Motor neuron (in vitro differentiated cells): ENCODE results near the gene KRTAP9-7. TPM values are rescaled to one million over a fixed set of nuclear protein-coding genes. Genes with fewer than 3 reads are reported as not detected.

Experiments used
- total RNA-seq, 8 experiments: library from RNA; unstranded; fragments of 300-600 nt; gene quantifications; 2 replicates each; pipeline versions ENCODE4 v1.2.3 to v1.2.4, GENCODE V29; 2022

KRTAP9-7 gene
- total RNA-seq, 8 experiments from 2014 or later, result 0.45 TPM; not detected in 7

Other genes starting within 250 kb of the KRTAP9-7 start
- gene KRTAP1-5, start 248.5 kb upstream of the KRTAP9-7 start, total RNA-seq, result not detected
- gene KRTAP1-4, start 245.5 kb upstream of the KRTAP9-7 start, total RNA-seq, result not detected
- gene KRTAP1-3, start 240.8 kb upstream of the KRTAP9-7 start, total RNA-seq, result under 1 TPM in 4 of 8 experiments, not detected in 4; 0.25 to 0.56 (median 0.46) TPM
- not detected for gene KRTAP1-1, start 234.2 kb upstream of the KRTAP9-7 start, total RNA-seq
- under 1 TPM in 1 of 8 experiments, not detected in 7; 0.71 TPM for gene KRTAP2-1, start 228.4 kb upstream of the KRTAP9-7 start, total RNA-seq
- gene KRTAP2-2, start 220.5 kb upstream of the KRTAP9-7 start, total RNA-seq, result not detected
- gene KRTAP2-3, start 215.6 kb upstream of the KRTAP9-7 start, total RNA-seq, result under 1 TPM in 1 of 8 experiments, not detected in 7; 0.33 TPM
- not detected for gene KRTAP2-4, start 209.8 kb upstream of the KRTAP9-7 start, total RNA-seq
- gene KRTAP4-7, start 191.5 kb upstream of the KRTAP9-7 start, total RNA-seq, result under 1 TPM in 1 of 8 experiments, not detected in 7; 0.52 TPM
- under 1 TPM in 2 of 8 experiments, not detected in 6; 0.25 to 0.33 TPM for gene KRTAP4-8, start 177.6 kb upstream of the KRTAP9-7 start, total RNA-seq
- gene KRTAP4-16, start 173.5 kb upstream of the KRTAP9-7 start, total RNA-seq, result under 1 TPM in 1 of 8 experiments, not detected in 7; 0.47 TPM
- gene KRTAP4-9, start 170.3 kb upstream of the KRTAP9-7 start, total RNA-seq, result under 1 TPM in 3 of 8 experiments, not detected in 5; 0.33 to 0.41 (median 0.38) TPM
- under 1 TPM in 2 of 8 experiments, not detected in 6; 0.18 to 0.38 TPM for gene KRTAP4-11, start 157.3 kb upstream of the KRTAP9-7 start, total RNA-seq
- under 1 TPM in 2 of 8 experiments, not detected in 6; 0.38 to 0.41 TPM for gene KRTAP4-12, start 151.5 kb upstream of the KRTAP9-7 start, total RNA-seq
- under 1 TPM in 2 of 8 experiments, not detected in 6; 0.17 to 0.47 TPM for gene KRTAP4-6, start 135.2 kb upstream of the KRTAP9-7 start, total RNA-seq
- not detected for gene KRTAP4-5, start 125.9 kb upstream of the KRTAP9-7 start, total RNA-seq
- gene KRTAP4-4, start 115.0 kb upstream of the KRTAP9-7 start, total RNA-seq, result under 1 TPM in 1 of 8 experiments, not detected in 7; 0.18 TPM
- not detected for gene KRTAP4-3, start 107.5 kb upstream of the KRTAP9-7 start, total RNA-seq
- gene KRTAP4-2, start 97.5 kb upstream of the KRTAP9-7 start, total RNA-seq, result not detected
- gene KRTAP4-1, start 90.8 kb upstream of the KRTAP9-7 start, total RNA-seq, result not detected
- not detected for gene KRTAP9-1, start 85.8 kb upstream of the KRTAP9-7 start, total RNA-seq
- under 1 TPM in 1 of 8 experiments, not detected in 7; 0.85 TPM for gene KRTAP9-2, start 49.0 kb upstream of the KRTAP9-7 start, total RNA-seq
- gene KRTAP9-3, start 43.2 kb upstream of the KRTAP9-7 start, total RNA-seq, result under 1 TPM in 1 of 8 experiments, not detected in 7; 0.21 TPM
- not detected for gene KRTAP9-8, start 37.7 kb upstream of the KRTAP9-7 start, total RNA-seq
- gene KRTAP9-4, start 26.0 kb upstream of the KRTAP9-7 start, total RNA-seq, result not detected
- under 1 TPM in 1 of 8 experiments, not detected in 7; 0.28 TPM for gene KRTAP9-9, start 20.3 kb upstream of the KRTAP9-7 start, total RNA-seq
- gene KRTAP9-6, start 10.3 kb upstream of the KRTAP9-7 start, total RNA-seq, result not detected
- under 1 TPM in 1 of 8 experiments, not detected in 7; 0.57 TPM for gene KRTAP29-1, start 27.2 kb downstream of the KRTAP9-7 start, total RNA-seq
- gene KRTAP16-1, start 33.6 kb downstream of the KRTAP9-7 start, total RNA-seq, result under 1 TPM in 4 of 8 experiments, not detected in 4; 0.17 to 1.00 (median 0.27) TPM
- gene KRTAP17-1, start 40.0 kb downstream of the KRTAP9-7 start, total RNA-seq, result under 1 TPM in 1 of 8 experiments, not detected in 7; 0.57 TPM
- not detected for gene KRT33A, start 75.1 kb downstream of the KRTAP9-7 start, total RNA-seq
- gene KRT33B, start 94.1 kb downstream of the KRTAP9-7 start, total RNA-seq, result under 1 TPM in 1 of 8 experiments, not detected in 7; 0.13 TPM
- under 1 TPM in 2 of 8 experiments, not detected in 6; 0.14 TPM for gene KRT34, start 106.6 kb downstream of the KRTAP9-7 start, total RNA-seq
- under 1 TPM in 2 of 8 experiments, not detected in 6; 0.32 to 0.38 TPM for gene KRT31, start 121.9 kb downstream of the KRTAP9-7 start, total RNA-seq
- under 1 TPM in 3 of 8 experiments, not detected in 5; 0.05 to 0.41 (median 0.33) TPM for gene KRT37, start 148.9 kb downstream of the KRTAP9-7 start, total RNA-seq
- gene KRT38, start 165.3 kb downstream of the KRTAP9-7 start, total RNA-seq, result under 1 TPM in 3 of 8 experiments, not detected in 5; 0.11 to 0.92 (median 0.71) TPM
- under 1 TPM in 1 of 8 experiments, not detected in 7; 0.05 TPM for gene KRT32, start 191.7 kb downstream of the KRTAP9-7 start, total RNA-seq
- under 1 TPM in 4 of 8 experiments, not detected in 4; 0.09 to 0.24 (median 0.17) TPM for gene KRT35, start 205.5 kb downstream of the KRTAP9-7 start, total RNA-seq
- gene KRT36, start 214.2 kb downstream of the KRTAP9-7 start, total RNA-seq, result under 1 TPM in 2 of 8 experiments, not detected in 6; 0.19 to 0.25 TPM
- gene KRT13, start 229.9 kb downstream of the KRTAP9-7 start, total RNA-seq, result 1 to 10 TPM in 1 of 8 experiments, under 1 TPM in 3, not detected in 4; 0.32 to 1.9 (median 0.67) TPM
- 1 to 10 TPM in 2 of 8 experiments, under 1 TPM in 5, not detected in 1; 0.11 to 4.0 (median 0.25) TPM for gene KRT15, start 243.2 kb downstream of the KRTAP9-7 start, total RNA-seq